HepG2 (cell line): ENCODE measurements around the gene SFMBT1. TPM values are rescaled to one million over a fixed set of nuclear protein-coding genes. Genes with fewer than 3 reads are reported as not detected.
A peak's percentile ranks its signal among the peaks of the same experiment; 100 is the strongest.

Experiments
- ASH2L ChIP-seq: fragments of 300-600, 200-600 bp; sonication (generic); IDR thresholded peaks from 2 replicates; pipeline ENCODE4 v1.7.0; 2017; ENCODE audit warnings: low read depth, mild to moderate bottlenecking, moderate library complexity, mixed read lengths, low read length; ENCODE audit not compliant: insufficient read length
- GABPB1 ChIP-seq: IDR thresholded peaks from 2 replicates; pipeline ENCODE4 v1.6.1; 2016; ENCODE audit warnings: mild to moderate bottlenecking, missing genetic modification reagents, moderate library complexity, missing compliant biosample characterization
- HNRNPLL ChIP-seq: fragments of 200-400 bp; formaldehyde crosslinking; IDR thresholded peaks from 2 replicates; pipeline ENCODE4 v1.6.1; 2017; ENCODE audit warnings: mild to moderate bottlenecking, low read depth, low read length; ENCODE audit not compliant: poor library complexity, severe bottlenecking
- MTF2 ChIP-seq: sonication (generic); formaldehyde crosslinking; IDR thresholded peaks from 2 replicates; pipeline ENCODE4 v1.5.0; 2020; ENCODE audit warnings: missing genetic modification reagents, borderline replicate concordance
- NBN ChIP-seq: fragments of 450-650 bp; conservative IDR thresholded peaks from 2 replicates; pipeline ENCODE4 v1.6.1; 2017
- NFE2 ChIP-seq: sonication (generic); formaldehyde crosslinking; IDR thresholded peaks from 2 replicates; pipeline ENCODE4 v1.4.0; 2020; ENCODE audit warnings: missing genetic modification reagents
- NR1H2 ChIP-seq: sonication (generic); formaldehyde crosslinking; IDR thresholded peaks from 2 replicates; pipeline ENCODE4 v1.8.1; 2022; ENCODE audit warnings: low read depth, missing genetic modification reagents, borderline replicate concordance
- PLSCR1 ChIP-seq: sonication (generic); formaldehyde crosslinking; IDR thresholded peaks from 2 replicates; pipeline ENCODE4 v1.5.0; 2020; ENCODE audit warnings: missing genetic modification reagents, mild to moderate bottlenecking, borderline replicate concordance
- RFXAP ChIP-seq: sonication (generic); formaldehyde crosslinking; IDR thresholded peaks from 2 replicates; pipeline ENCODE4 v1.4.0; 2020; ENCODE audit warnings: missing genetic modification reagents, borderline replicate concordance
- SALL1 ChIP-seq: sonication (generic); formaldehyde crosslinking; IDR thresholded peaks from 2 replicates; pipeline ENCODE4 v1.8.0; 2022; ENCODE audit warnings: mild to moderate bottlenecking, missing genetic modification reagents
- SMARCC2 ChIP-seq: fragments of 450-650 bp; IDR thresholded peaks from 2 replicates; pipeline ENCODE4 v1.6.1; 2017; ENCODE audit warnings: antibody characterized with exemption, mild to moderate bottlenecking
- TBX3 ChIP-seq: fragments of 450-650 bp; IDR thresholded peaks from 2 replicates; pipeline ENCODE4 v1.6.1; 2017; ENCODE audit warnings: antibody characterized with exemption, mild to moderate bottlenecking, inconsistent platforms, borderline replicate concordance
- UBTF ChIP-seq: sonication (generic); formaldehyde crosslinking; IDR thresholded peaks from 2 replicates; pipeline ENCODE4 v1.4.0; 2020; ENCODE audit warnings: mild to moderate bottlenecking, missing genetic modification reagents
- ZBTB7B ChIP-seq: sonication (generic); formaldehyde crosslinking; IDR thresholded peaks from 2 replicates; pipeline ENCODE4 v1.4.0; 2020; ENCODE audit warnings: missing genetic modification reagents
- ZFP1 ChIP-seq: IDR thresholded peaks from 2 replicates; pipeline ENCODE4 v1.6.1; 2016
- ZFP36L2 ChIP-seq: sonication (generic); formaldehyde crosslinking; IDR thresholded peaks from 2 replicates; pipeline ENCODE4 v1.4.0; 2020; ENCODE audit warnings: missing genetic modification reagents
- ZNF292 ChIP-seq: sonication (generic); formaldehyde crosslinking; IDR thresholded peaks from 2 replicates; pipeline ENCODE4 v1.8.1; 2022; ENCODE audit warnings: mild to moderate bottlenecking, low read depth, missing genetic modification reagents, borderline replicate concordance
- ZNF317 ChIP-seq: sonication (generic); formaldehyde crosslinking; IDR thresholded peaks from 2 replicates; pipeline ENCODE4 v1.5.0; 2020; ENCODE audit warnings: mild to moderate bottlenecking, missing genetic modification reagents
- ZNF451 ChIP-seq: sonication (generic); formaldehyde crosslinking; IDR thresholded peaks from 2 replicates; pipeline ENCODE4 v1.5.0; 2020; ENCODE audit warnings: mild to moderate bottlenecking, missing genetic modification reagents
- ZNF720 ChIP-seq: sonication (generic); formaldehyde crosslinking; IDR thresholded peaks from 2 replicates; pipeline ENCODE4 v1.4.0; 2020; ENCODE audit warnings: missing genetic modification reagents
- ZNF75D ChIP-seq: sonication (generic); formaldehyde crosslinking; IDR thresholded peaks from 2 replicates; pipeline ENCODE4 v1.8.1; 2023; ENCODE audit warnings: missing genetic modification reagents, mild to moderate bottlenecking, borderline replicate concordance
- ZNF777 ChIP-seq: sonication (generic); formaldehyde crosslinking; IDR thresholded peaks from 2 replicates; pipeline ENCODE4 v1.4.0; 2020; ENCODE audit warnings: missing genetic modification reagents
- polyA plus RNA-seq, 8 experiments: library from polyadenylated mRNA; depleted of rRNA in 3 of 8; stranded (reverse) in 7 of 8; unstranded in 1 of 8; fragments of >200 nt; fragmentation: Illumina TruSeq in 4 of 8; extraction: Trizol in 4 of 8; gene quantifications; 2 replicates each; pipeline versions ENCODE4 v1.2.1 to v1.2.3, GENCODE V29; 2011 to 2016; ENCODE audit warnings: low read depth in 4 of 8, missing spikeins in 1 of 8, mixed read lengths in 1 of 8; ENCODE audit not compliant: insufficient read depth in 1 of 8
- total RNA-seq, 5 experiments: library from RNA; depleted of rRNA; stranded (reverse); fragments of >200 nt; fragmentation: Illumina TruSeq; extraction: Trizol; gene quantifications; 2 replicates each; pipeline ENCODE4 v1.2.3, GENCODE V29; 2016; ENCODE audit warnings: low read depth in 1 of 5
- TF ChIP-seq, protein P1 (sequence below): sonication (generic); formaldehyde crosslinking; IDR thresholded peaks from 2 replicates; pipeline ENCODE4 v1.4.0; 2020; ENCODE audit warnings: missing genetic modification reagents
- TF ChIP-seq, protein P2 (sequence below): sonication (generic); formaldehyde crosslinking; IDR thresholded peaks from 2 replicates; pipeline ENCODE4 v1.5.0; 2020; ENCODE audit warnings: missing genetic modification reagents
- TF ChIP-seq, protein P3 (sequence below): IDR thresholded peaks from 2 replicates; pipeline ENCODE4 v1.6.1; 2016

SFMBT1 gene
- total and polyA plus RNA-seq, 2 of the 13 experiments (the other 11 are each of a cell fraction or from before 2014, with no cell fraction given): 3.8 to 12.8 TPM

DNA sequence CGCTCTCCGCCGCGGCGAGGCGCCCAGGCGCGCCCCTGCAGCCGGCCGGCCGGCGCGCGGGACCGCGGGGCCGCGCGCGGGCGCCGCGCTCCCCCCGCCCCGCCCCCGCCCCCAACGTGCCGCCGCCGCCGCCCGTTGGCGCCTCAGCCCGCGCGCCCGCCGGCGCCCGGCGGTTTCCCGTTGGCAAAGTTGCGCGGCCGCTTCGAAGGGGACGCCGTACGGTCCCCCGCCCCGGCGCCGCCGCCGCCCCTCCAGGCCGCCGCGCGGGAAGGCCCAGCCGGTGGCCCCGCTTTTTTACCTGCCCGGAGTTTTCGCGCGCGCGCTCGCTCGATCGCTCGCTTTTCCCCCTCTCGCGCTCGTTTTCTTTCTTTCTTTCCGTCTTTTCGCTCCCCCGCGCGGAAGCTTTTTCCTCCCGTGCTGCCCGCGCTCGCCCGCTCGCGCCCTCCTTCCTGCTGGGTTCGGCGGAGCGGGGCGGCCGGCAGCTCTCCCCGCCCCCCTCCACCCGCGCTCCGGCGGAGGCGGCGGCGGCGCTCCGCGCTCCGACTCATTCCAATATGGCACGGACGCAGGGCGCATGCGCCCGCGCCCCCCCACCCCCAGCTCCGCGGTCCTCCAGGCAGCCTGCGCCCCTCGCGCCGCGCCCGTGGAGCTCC is at the start of gene SFMBT1 (continued):
- TF ChIP-seq UBTF (CRISPR knock-in tag) (peak; percentile 13; the same call in 1 of the 2 replicates), NFE2 (no peak), RFXAP (no peak), TBX3 (no peak), ZNF451 (CRISPR knock-in tag) (no peak), MTF2 (CRISPR knock-in tag) (no peak), ZFP36L2 (no peak), ZBTB7B (CRISPR knock-in tag) (no peak), GABPB1 (CRISPR knock-in tag) (no peak; the same call in 1 of the 2 replicates), ZNF75D (no peak), PLSCR1 (no peak), ASH2L (peak; percentile 79), ZNF292 (CRISPR knock-in tag) (no peak), SMARCC2 (no peak), ZNF720 (CRISPR knock-in tag) (no peak), ZNF317 (no peak), HNRNPLL (peak; percentile 53), ZNF777 (CRISPR knock-in tag) (0 out of 2 replicates have a peak, but pooled peaks have one; percentile 12), NR1H2 (CRISPR knock-in tag) (no peak), SALL1 (CRISPR knock-in tag) (peak; percentile 32), NBN (no peak), ZFP1 (CRISPR knock-in tag) (no peak)
- TF ChIP-seq, protein P1, sequence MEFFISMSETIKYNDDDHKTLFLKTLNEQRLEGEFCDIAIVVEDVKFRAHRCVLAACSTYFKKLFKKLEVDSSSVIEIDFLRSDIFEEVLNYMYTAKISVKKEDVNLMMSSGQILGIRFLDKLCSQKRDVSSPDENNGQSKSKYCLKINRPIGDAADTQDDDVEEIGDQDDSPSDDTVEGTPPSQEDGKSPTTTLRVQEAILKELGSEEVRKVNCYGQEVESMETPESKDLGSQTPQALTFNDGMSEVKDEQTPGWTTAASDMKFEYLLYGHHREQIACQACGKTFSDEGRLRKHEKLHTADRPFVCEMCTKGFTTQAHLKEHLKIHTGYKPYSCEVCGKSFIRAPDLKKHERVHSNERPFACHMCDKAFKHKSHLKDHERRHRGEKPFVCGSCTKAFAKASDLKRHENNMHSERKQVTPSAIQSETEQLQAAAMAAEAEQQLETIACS: peak; percentile 80
- TF ChIP-seq, protein P2, sequence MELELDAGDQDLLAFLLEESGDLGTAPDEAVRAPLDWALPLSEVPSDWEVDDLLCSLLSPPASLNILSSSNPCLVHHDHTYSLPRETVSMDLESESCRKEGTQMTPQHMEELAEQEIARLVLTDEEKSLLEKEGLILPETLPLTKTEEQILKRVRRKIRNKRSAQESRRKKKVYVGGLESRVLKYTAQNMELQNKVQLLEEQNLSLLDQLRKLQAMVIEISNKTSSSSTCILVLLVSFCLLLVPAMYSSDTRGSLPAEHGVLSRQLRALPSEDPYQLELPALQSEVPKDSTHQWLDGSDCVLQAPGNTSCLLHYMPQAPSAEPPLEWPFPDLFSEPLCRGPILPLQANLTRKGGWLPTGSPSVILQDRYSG (CRISPR knock-in tag): no peak
- TF ChIP-seq, protein P3, sequence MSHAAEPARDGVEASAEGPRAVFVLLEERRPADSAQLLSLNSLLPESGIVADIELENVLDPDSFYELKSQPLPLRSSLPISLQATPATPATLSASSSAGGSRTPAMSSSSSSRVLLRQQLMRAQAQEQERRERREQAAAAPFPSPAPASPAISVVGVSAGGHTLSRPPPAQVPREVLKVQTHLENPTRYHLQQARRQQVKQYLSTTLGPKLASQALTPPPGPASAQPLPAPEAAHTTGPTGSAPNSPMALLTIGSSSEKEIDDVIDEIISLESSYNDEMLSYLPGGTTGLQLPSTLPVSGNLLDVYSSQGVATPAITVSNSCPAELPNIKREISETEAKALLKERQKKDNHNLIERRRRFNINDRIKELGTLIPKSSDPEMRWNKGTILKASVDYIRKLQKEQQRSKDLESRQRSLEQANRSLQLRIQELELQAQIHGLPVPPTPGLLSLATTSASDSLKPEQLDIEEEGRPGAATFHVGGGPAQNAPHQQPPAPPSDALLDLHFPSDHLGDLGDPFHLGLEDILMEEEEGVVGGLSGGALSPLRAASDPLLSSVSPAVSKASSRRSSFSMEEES: 0 out of 2 replicates have a peak, but pooled peaks have one; percentile 21
